Activated CD4-positive, alpha-beta memory T cell treated with anti-CD3 and anti-CD28 coated beads, Interleukin-2, amount 10 ng/mL, durations not matched to agents 7 days and 5 days (primary cell): Measurements from ENCODE around the gene FFAR3. TPM values are rescaled to one million over a fixed set of nuclear protein-coding genes. Genes with fewer than 3 reads are reported as not detected.

Experiments used
- CTCF ChIA-PET: fragments of 350-600 bp; sonication (Branson Sonifier 250); formaldehyde crosslinking; loops from one replicate; lab custom pipeline; 2021; ENCODE audit warnings: antibody characterized with exemption, inconsistent platforms; lab: Charles Lee
- POLR2A ChIA-PET: fragments of 350-600 bp; sonication (Branson Sonifier 250); formaldehyde crosslinking; loops from one replicate; lab custom pipeline; 2021; ENCODE audit warnings: antibody characterized with exemption; lab: Charles Lee
- DNase-seq: peaks from one replicate; pipeline ENCODE4 v3.0.0-alpha.2; 2020
- H3K27ac Mint-ChIP-seq: one replicate; pipeline ENCODE4 v1.8.0; 2021; ENCODE audit warnings: mild to moderate bottlenecking, mixed read lengths
- H3K27me3 Mint-ChIP-seq: one replicate; pipeline ENCODE4 v1.8.0; 2021; ENCODE audit warnings: mixed read lengths
- H3K36me3 Mint-ChIP-seq: one replicate; pipeline ENCODE4 v1.8.0; 2021; ENCODE audit warnings: low read depth, mixed read lengths
- H3K4me1 Mint-ChIP-seq: one replicate; pipeline ENCODE4 v1.8.0; 2021; ENCODE audit warnings: mixed read lengths
- H3K4me3 Mint-ChIP-seq: one replicate; pipeline ENCODE4 v1.8.0; 2021; ENCODE audit warnings: mild to moderate bottlenecking, mixed read lengths
- H3K9me3 Mint-ChIP-seq: one replicate; pipeline ENCODE4 v1.8.0; 2021; ENCODE audit warnings: mixed read lengths
- total RNA-seq, 2 experiments: library from RNA; stranded (reverse); gene quantifications; one replicate each; pipeline ENCODE4 v1.2.3, GENCODE V29; 2021

The FFAR3 gene
- total RNA-seq, 2 experiments from 2014 or later = 0.63 to 0.78 TPM

GRCh38 chr19:35337097-35337983 lies 20.9 kb upstream of the FFAR3 start:
- POLR2A ChIA-PET = no interaction called here
- Mint-ChIP-seq H3K27ac (no peak overlapping the region), H3K9me3 (no peaks in the 10 kb centered on the region), H3K36me3 (no peaks in the 10 kb centered on the region), H3K27me3 (peaks cover 19% of the 10 kb centered on the region), H3K4me3 (no peak overlapping the region), H3K4me1 (peaks cover 13% of the 10 kb centered on the region)
- no peak for DNase-seq
- CTCF ChIA-PET = no interaction called here

GRCh38 chr19:35337984-35338296 lies 20.3 kb upstream of the FFAR3 start:
- CTCF ChIA-PET = no interaction called here
- POLR2A ChIA-PET = no interaction called here
- Mint-ChIP-seq H3K27ac (no peak overlapping the region), H3K27me3 (peaks cover 22% of the 10 kb centered on the region), H3K4me1 (peaks cover 9% of the 10 kb centered on the region), H3K9me3 (no peaks in the 10 kb centered on the region), H3K4me3 (no peak overlapping the region), H3K36me3 (no peaks in the 10 kb centered on the region)
- DNase-seq = no peak

- Mint-ChIP-seq H3K4me3 (no peak overlapping the region), H3K4me1 (no peaks in the 10 kb centered on the region), H3K9me3 (no peaks in the 10 kb centered on the region), H3K36me3 (no peaks in the 10 kb centered on the region), H3K27me3 (peaks cover 20% of the 10 kb centered on the region), H3K27ac (no peak overlapping the region)
- DNase-seq = no peak
- ChIA-PET CTCF (interaction anchor here (1.3 kb wide), 1 partner anchor 12 kb away, joined by 3 read pairs; no protein-coding TSS in a partner anchor), POLR2A (no interaction called here)
Observed at GRCh38 chr19:35340431-35340830, 17.8 kb upstream of the FFAR3 start.

- CTCF ChIA-PET = no interaction called here
Observed at GRCh38 chr19:35341006-35341405, 17.3 kb upstream of the FFAR3 start.

GRCh38 chr19:35341565-35342225 lies 16.6 kb upstream of the FFAR3 start:
- DNase-seq = no peak
- peaks cover 11% of the 10 kb centered on the region for H3K4me1 Mint-ChIP-seq
- POLR2A ChIA-PET = no interaction called here

More at GRCh38 chr19:35341006-35341405, 17.3 kb upstream of the FFAR3 start:
- Mint-ChIP-seq H3K27me3 (peaks cover 25% of the 10 kb centered on the region), H3K9me3 (no peaks in the 10 kb centered on the region), H3K36me3 (no peaks in the 10 kb centered on the region), H3K4me1 (peaks cover 4% of the 10 kb centered on the region), H3K27ac (no peak overlapping the region), H3K4me3 (no peak overlapping the region)
- no peak for DNase-seq
- POLR2A ChIA-PET = no interaction called here

GRCh38 chr19:35342430-35342829 lies 15.8 kb upstream of the FFAR3 start:
- DNase-seq = no peak
- Mint-ChIP-seq H3K9me3 (no peaks in the 10 kb centered on the region), H3K27ac (no peak overlapping the region), H3K4me3 (no peak overlapping the region), H3K27me3 (peaks cover 36% of the 10 kb centered on the region), H3K36me3 (no peaks in the 10 kb centered on the region), H3K4me1 (peaks cover 18% of the 10 kb centered on the region)
- POLR2A ChIA-PET = no interaction called here
- CTCF ChIA-PET = no interaction called here

More at GRCh38 chr19:35341565-35342225, 16.6 kb upstream of the FFAR3 start:
- Mint-ChIP-seq H3K27me3 (peaks cover 28% of the 10 kb centered on the region), H3K27ac (no peak overlapping the region), H3K4me3 (no peak overlapping the region), H3K9me3 (no peaks in the 10 kb centered on the region), H3K36me3 (no peaks in the 10 kb centered on the region)
- CTCF ChIA-PET = no interaction called here

- Mint-ChIP-seq H3K4me1 (peaks cover 26% of the 10 kb centered on the region), H3K27ac (no peak overlapping the region), H3K27me3 (peaks cover 49% of the 10 kb centered on the region), H3K9me3 (no peaks in the 10 kb centered on the region), H3K36me3 (no peaks in the 10 kb centered on the region), H3K4me3 (no peak overlapping the region)
- CTCF ChIA-PET = interaction anchor here (0.6 kb wide), 1 partner anchor 632 kb away, joined by 3 read pairs; no protein-coding TSS in a partner anchor
- POLR2A ChIA-PET = interaction anchor here (0.9 kb wide), 1 partner anchor 9 kb away, joined by 3 read pairs; no protein-coding TSS in a partner anchor
- DNase-seq = no peak
Observed at GRCh38 chr19:35344511-35345031, 13.7 kb upstream of the FFAR3 start.

- Mint-ChIP-seq H3K27ac (no peak overlapping the region), H3K9me3 (no peaks in the 10 kb centered on the region), H3K36me3 (no peaks in the 10 kb centered on the region), H3K4me1 (peaks cover 26% of the 10 kb centered on the region), H3K27me3 (peaks cover 48% of the 10 kb centered on the region), H3K4me3 (no peak overlapping the region)
- ChIA-PET POLR2A (no interaction called here), CTCF (no interaction called here)
- peak; percentile 15 for DNase-seq
Observed at GRCh38 chr19:35345671-35346111, 12.6 kb upstream of the FFAR3 start.

GRCh38 chr19:35346193-35347052 lies 11.8 kb upstream of the FFAR3 start:
- H3K4me3 Mint-ChIP-seq = peak overlapping the region; percentile 6
- H3K4me1 Mint-ChIP-seq = peaks cover 26% of the 10 kb centered on the region
- DNase-seq = peak; percentile 62
- peak overlapping the region; percentile 5 for H3K27ac Mint-ChIP-seq
- peaks cover 48% of the 10 kb centered on the region for H3K27me3 Mint-ChIP-seq
- no peaks in the 10 kb centered on the region for H3K36me3 Mint-ChIP-seq
- POLR2A ChIA-PET = interaction anchor here (1.3 kb wide), 1 partner anchor 116 kb away, joined by 7 read pairs; no protein-coding TSS in a partner anchor
- H3K9me3 Mint-ChIP-seq = no peaks in the 10 kb centered on the region
- CTCF ChIA-PET = interaction anchor here (4.1 kb wide), 1 partner anchor 123 kb away, joined by 16 read pairs; no protein-coding TSS in a partner anchor

GRCh38 chr19:35347171-35347929 lies 10.9 kb upstream of the FFAR3 start, which contains the start of gene FFAR1:
TSS of gene FFAR1 (plus strand) at chr19:35347902. CDS start at chr19:35351552, 3,650 bp downstream.
- ChIA-PET POLR2A (interaction anchor here (0.8 to 1.3 kb wide), 2 partner anchors 115 to 121 kb away, joined by 3 to 7 read pairs; no protein-coding TSS in a partner anchor), CTCF (interaction anchor here (1.7 to 4.1 kb wide), 3 partner anchors 116 to 148 kb away, joined by 6 to 16 read pairs (median 7); no protein-coding TSS in a partner anchor)
- Mint-ChIP-seq H3K27me3 (peaks cover 43% of the 10 kb centered on the region), H3K4me3 (peak within 1 kb of the TSS; percentile 6), H3K9me3 (no peaks in the 10 kb centered on the region), H3K4me1 (peaks cover 26% of the 10 kb centered on the region), H3K36me3 (no peaks in the 10 kb centered on the region), H3K27ac (peak within 1 kb of the TSS; percentile 55)
- DNase-seq = peak; percentile 41

GRCh38 chr19:35347930-35348298 lies 10.3 kb upstream of the FFAR3 start:
- Mint-ChIP-seq H3K36me3 (no peaks in the 10 kb centered on the region), H3K27ac (peak overlapping the region; percentile 55), H3K4me1 (peaks cover 30% of the 10 kb centered on the region), H3K9me3 (no peaks in the 10 kb centered on the region), H3K27me3 (peaks cover 40% of the 10 kb centered on the region), H3K4me3 (no peak overlapping the region)
- ChIA-PET POLR2A (interaction anchor here (0.8 to 1.3 kb wide), 2 partner anchors 114 to 120 kb away, joined by 3 to 7 read pairs; no protein-coding TSS in a partner anchor), CTCF (interaction anchor here (1.7 to 4.1 kb wide), 3 partner anchors 115 to 147 kb away, joined by 6 to 16 read pairs (median 7); no protein-coding TSS in a partner anchor)
- DNase-seq = no peak
